Cardiac muscle cell (in vitro differentiated cells and primary cell): Measurements from ENCODE around the gene IWS1. TPM values are rescaled to one million over a fixed set of nuclear protein-coding genes. Genes with fewer than 3 reads are reported as not detected.

Experiments
- DNase-seq, 2 donors: peaks; one replicate each; pipeline versions ENCODE4 v3.0.0 to v3.0.0-alpha.2; 2010 to 2017; ENCODE audit warnings: low read depth in 1 of 2, low spot score in 1 of 2
- H3K27ac ChIP-seq: fragments of 200-600 bp; sonication (generic); 2 replicates; pipeline ENCODE4 v1.5.1; 2016
- H3K27me3 ChIP-seq: fragments of 200-600 bp; sonication (generic); 2 replicates; pipeline ENCODE4 v1.6.0; 2016; ENCODE audit warnings: control low read depth
- H3K36me3 ChIP-seq: fragments of 200-600 bp; sonication (generic); 2 replicates; pipeline ENCODE4 v1.5.1; 2016; ENCODE audit warnings: control low read depth
- H3K4me1 ChIP-seq: fragments of 200-600 bp; sonication (generic); 2 replicates; pipeline ENCODE4 v1.8.1; 2017; ENCODE audit warnings: low read depth, mild to moderate bottlenecking, mixed run types
- H3K4me3 ChIP-seq: fragments of 200-600 bp; sonication (generic); 2 replicates; pipeline ENCODE4 v1.5.1; 2016; ENCODE audit warnings: mild to moderate bottlenecking
- H3K9me3 ChIP-seq: fragments of 200-600 bp; sonication (generic); 2 replicates; pipeline ENCODE4 v1.5.1; 2017; ENCODE audit warnings: low read depth, mild to moderate bottlenecking, control low read depth
- CTCF ChIP-seq: IDR thresholded peaks from 2 replicates; pipeline ENCODE4 v1.5.1; 2012; ENCODE audit warnings: low read depth, mild to moderate bottlenecking, low read length
- polyA plus RNA-seq: library from polyadenylated mRNA; unstranded; fragments of >200 nt; fragmentation: Nextera tagmentation; extraction: Ambion mirVana; gene quantifications from 2 replicates; pipeline ENCODE4 v1.2.1, GENCODE V29; 2016
- total RNA-seq: library from RNA; depleted of rRNA; stranded (reverse); fragments of >200 nt; gene quantifications from 2 replicates; pipeline ENCODE4 v1.2.3, GENCODE V29; 2016

IWS1 gene
- total and polyA plus RNA-seq, 2 experiments from 2014 or later: 52.4 to 55.6 TPM

DNA sequence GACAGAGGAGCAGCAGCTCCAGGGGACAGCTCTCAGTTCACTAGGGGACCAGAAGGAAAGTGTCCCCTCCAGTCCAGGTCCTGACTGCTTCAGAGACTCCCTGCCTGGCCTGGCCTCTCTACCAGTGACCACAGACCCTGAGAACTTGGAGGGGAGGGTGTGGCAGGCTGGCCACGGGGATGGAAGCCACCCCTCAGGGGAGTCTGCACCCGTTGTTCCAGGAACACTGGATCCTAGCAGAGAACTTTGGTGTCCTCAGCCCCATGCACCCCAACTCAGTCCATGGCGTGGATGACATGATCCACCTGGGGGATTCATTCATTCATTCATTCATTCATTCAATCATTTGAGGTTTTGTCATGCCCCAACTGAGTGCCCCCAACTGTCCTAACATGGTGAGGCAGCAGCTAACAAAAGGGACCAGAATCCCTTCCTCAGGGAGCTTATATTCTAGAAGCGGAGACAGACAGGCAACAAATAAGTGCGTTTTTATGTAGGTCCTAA lies 41.1 kb upstream of the IWS1 start:
- H3K27ac ChIP-seq: no peak overlapping the region
- DNase-seq: no peak
- no peaks in the 10 kb centered on the region for H3K36me3 ChIP-seq
- no peak for TF ChIP-seq CTCF
- H3K27me3 ChIP-seq: no peaks in the 10 kb centered on the region
- no peak overlapping the region for H3K4me3 ChIP-seq
- no peaks in the 10 kb centered on the region for H3K9me3 ChIP-seq
- H3K4me1 ChIP-seq: no peaks in the 10 kb centered on the region

DNA sequence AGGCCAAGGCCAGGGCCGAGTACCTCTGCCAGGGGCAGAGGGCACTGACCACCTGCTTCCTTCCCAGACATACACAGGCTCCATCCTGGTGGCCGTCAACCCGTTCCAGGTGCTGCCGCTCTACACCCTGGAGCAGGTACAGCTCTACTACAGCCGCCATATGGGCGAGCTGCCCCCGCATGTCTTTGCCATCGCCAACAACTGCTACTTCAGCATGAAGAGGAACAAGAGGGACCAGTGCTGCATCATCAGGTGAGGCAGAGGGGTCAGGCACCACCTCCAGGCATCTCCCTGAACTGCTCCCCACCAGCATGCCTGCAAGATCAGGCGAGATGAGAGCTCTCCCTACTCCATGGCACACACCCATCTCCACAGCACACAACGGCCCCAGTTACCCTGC lies 40.3 kb upstream of the IWS1 start:
- Histone ChIP-seq H3K4me3 (no peak overlapping the region), H3K27me3 (no peaks in the 10 kb centered on the region), H3K9me3 (no peaks in the 10 kb centered on the region), H3K36me3 (no peaks in the 10 kb centered on the region), H3K27ac (no peak overlapping the region), H3K4me1 (no peaks in the 10 kb centered on the region)
- no peak for DNase-seq
- TF ChIP-seq CTCF: no peak

DNA sequence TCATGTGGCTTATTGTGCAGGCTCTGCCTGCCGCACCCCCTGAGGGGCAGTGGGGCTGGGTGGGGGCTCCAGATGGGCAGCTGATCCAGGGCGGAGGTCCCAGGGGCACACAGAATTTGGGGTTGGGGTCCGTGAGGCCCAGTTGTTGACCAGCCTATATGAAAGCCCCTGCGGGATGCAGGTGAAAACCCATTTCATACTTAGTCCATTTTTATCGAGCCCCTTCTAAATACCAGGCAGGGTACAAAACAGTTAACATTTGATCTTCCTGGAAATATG lies 39.8 kb upstream of the IWS1 start:
- Histone ChIP-seq H3K9me3 (no peaks in the 10 kb centered on the region), H3K4me3 (no peak overlapping the region), H3K27me3 (no peaks in the 10 kb centered on the region), H3K4me1 (no peaks in the 10 kb centered on the region), H3K27ac (no peak overlapping the region), H3K36me3 (no peaks in the 10 kb centered on the region)
- no peak for DNase-seq
- no peak for TF ChIP-seq CTCF

GRCh38 chr2:127565261-127566138 lies 39.2 kb upstream of the IWS1 start:
- Histone ChIP-seq H3K9me3 (no peaks in the 10 kb centered on the region), H3K27me3 (no peaks in the 10 kb centered on the region), H3K4me3 (no peak overlapping the region), H3K27ac (no peak overlapping the region), H3K4me1 (no peaks in the 10 kb centered on the region), H3K36me3 (no peaks in the 10 kb centered on the region)
- no peak for DNase-seq
- TF ChIP-seq CTCF: no peak

- no peak for TF ChIP-seq CTCF
- no peaks in the 10 kb centered on the region for H3K4me1 ChIP-seq
- H3K9me3 ChIP-seq: no peaks in the 10 kb centered on the region
- H3K36me3 ChIP-seq: no peaks in the 10 kb centered on the region
- no peak for DNase-seq
- no peak overlapping the region for H3K27ac ChIP-seq
- H3K4me3 ChIP-seq: no peak overlapping the region
- H3K27me3 ChIP-seq: no peaks in the 10 kb centered on the region
These were observed 38.4 kb upstream of the IWS1 start for GRCh38 chr2:127564429-127565260.
